ENCODE results near the gene RGS9.
"Not testable (repeated sequence)": the region's sequence is repeated elsewhere in the genome, so short reads cannot be mapped to it uniquely, and the experiment has no call there.

Gene RGS9

DNA sequence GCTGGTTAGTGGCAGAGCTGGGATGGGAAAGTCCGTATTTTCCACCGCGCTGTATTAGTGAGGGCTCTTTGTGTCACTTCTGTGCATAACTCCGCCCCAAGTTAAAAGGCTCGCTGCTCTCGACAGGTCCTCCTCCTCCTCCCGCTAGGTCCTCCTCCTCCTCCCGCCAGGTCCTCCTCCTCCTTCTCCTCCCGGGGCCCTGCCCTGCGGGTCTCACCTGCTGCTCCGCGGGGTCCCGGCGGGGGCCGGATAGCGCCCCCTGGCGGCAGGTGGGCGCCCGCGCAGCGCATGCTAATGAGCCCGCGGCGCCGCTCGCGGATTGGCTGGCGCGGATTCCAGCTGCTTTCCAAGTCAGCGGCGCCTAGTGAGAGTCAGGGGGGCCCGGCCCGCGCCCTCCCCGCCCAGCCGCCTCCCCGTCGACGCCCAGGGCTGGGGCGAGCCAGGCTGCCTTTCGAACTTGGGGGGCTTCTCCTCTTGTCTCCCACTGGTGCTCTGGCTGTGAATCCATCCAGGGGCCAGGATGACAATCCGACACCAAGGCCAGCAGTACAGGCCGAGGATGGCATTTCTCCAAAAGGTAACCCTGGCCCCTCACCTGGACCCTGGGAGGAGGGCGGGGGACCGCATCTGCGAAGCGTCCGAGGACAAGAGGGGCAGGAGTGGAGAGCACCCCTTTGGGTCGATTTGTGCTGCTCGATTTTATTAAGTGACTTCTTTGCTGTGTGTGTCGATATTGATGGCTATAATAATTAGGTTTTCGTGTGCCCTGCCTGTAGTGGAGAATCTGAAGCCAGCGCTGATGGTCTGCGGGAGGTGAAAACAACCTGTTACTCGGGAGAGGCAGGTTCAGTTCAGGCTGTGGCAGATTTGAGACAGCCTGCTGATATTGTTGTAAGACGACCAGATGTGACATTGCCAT lies at the start of gene RGS9:
RGS9 (plus strand) TSS at position 350 of the 919 bp plus-strand sequence; CDS start at position 521, 171 bp downstream.
- peak in 1 of 2 experiments; percentile 72 for DNase-seq

DNA sequence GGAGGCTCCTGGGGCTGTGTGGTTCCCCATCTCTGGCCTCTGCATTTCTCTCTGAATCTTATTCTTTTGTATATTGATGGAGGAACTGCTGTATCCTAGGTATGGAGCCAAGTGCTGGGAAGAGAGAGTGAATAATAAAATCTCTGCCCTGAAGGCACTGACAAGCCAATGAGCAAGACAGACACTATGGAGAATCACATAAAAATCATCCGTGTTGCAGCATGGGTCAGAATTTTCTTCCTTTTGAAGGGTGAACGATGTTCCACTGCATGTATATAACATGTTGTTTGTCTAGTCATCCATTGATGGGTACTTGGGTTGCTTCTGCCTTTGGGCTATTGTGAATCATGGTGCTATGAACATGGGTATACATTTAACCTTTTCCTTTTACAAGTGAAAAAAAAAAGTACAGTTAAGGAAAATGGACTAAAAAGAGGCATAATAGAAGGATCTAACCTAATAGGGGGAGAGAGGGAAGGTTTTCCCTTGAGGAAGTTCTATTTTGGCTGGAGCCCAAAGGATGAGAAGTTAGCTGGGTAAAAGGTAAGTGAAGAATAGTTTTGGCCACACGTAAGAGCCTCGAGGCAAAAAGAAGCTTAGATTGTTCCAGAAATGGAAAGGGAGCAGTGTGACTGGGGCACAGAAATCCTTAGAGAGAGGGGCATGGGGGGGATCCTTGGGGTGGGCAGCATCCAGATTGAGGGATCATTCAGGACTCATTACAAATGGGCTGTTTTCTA lies 48.4 kb upstream of the RGS9 start:
- DNase-seq: no peak

- no peak for DNase-seq
These were observed 44.9 kb upstream of the RGS9 start for GRCh38 chr17:65092262-65092661.

DNA sequence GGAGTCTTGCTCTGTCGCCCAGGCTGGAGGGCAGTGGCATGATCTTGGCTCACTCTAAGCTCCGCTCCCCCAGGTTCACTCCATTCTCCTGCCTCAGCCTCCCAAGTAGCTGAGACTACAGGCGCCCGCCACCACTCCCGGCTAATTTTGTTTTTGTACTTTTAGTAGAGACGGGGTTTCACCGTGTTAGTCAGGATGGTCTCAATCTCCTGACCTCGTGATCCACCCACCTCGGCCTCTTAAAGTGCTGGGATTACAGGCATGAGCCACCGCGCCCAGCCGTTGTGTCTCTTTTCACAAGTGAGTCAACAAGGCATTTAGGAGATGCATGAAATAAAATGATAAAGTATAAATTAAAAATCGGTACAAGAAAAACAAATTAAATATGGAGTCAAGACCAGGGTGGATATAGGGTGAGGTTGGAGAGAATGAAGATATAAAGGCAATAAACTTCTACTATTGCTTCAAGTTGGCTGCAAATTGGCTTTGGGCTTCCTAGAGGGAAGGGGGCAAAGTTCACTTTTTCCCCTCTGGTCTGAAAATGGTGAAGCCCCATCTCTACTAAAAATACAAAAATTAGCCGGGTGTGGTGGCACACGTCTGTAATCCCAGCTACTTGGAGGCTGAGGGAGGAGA lies 44.3 kb upstream of the RGS9 start:
- DNase-seq: not testable (repeated sequence)

DNA sequence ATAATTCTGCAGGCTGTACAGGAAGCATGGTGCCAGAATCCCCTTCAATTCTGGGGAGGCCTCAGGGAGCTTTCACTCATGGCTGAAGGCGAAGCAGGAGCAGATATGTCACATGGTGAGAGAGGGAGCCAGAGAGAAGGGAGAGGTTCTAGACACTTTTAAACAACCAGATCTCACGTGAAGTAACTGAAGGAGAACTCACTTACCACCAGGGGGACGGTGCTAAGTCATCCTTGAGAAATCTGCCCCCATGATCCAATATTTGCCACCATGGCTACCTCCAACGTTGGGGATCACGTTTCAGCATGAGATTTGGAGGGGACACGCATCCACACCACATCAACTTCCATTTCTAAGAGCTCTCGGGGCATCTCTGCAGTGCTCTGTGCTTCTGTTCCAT lies 43.2 kb upstream of the RGS9 start:
- DNase-seq: no peak

DNA sequence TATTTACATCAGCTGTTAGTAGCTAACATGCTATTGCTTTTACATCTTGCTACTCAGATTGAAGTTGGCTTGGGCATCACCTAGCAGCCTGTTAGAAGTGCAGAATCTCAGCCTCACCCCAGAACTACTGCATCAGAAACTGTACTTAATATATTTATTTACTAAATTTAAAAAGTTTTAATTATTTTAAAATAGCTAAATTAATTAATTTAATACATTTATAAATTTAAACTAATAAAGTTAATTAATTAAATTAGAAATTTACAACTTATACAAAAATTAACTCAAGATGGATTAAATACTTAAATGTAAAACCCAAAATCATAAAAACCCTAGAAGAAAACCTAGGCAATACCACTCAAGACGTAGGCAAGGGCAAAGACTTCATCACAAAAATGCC lies 41.7 kb upstream of the RGS9 start:
- no peak for DNase-seq

DNA sequence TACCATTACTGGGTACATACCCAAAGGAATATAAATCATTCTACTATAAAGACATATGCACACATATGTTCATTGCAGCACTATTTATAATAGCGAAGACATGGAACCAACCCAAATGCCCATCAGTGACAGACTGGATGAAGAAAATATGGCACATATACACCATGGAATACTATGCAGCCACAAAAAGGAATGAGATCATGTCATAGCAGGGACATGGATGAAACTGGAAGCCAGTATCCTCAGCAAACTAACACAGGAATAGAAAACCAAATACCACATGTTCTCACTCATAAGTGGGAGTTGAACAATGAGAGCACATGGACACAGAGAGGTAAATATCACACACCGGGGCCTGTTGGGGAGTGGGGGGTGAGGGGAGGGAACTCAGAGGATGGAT lies 40.8 kb upstream of the RGS9 start:
- DNase-seq: not testable (repeated sequence)

DNA sequence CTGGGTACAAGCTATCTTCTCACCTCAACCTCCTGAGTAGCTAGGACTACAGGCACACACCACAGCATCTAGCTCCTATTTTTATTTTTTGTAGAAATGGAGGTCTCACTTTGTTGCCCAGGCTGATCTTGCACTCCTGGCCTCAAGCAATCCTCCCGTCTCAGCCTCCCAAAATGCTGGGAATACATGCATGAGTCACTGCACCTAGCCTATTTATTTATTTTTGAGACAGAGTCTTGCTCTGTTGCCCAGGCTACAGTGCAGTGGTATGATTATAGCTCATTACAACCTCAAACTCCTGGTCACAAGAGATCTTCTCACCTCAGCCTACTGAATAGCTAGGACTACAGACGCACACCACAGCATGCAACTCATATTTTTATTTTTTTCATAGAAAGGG lies 40.1 kb upstream of the RGS9 start:
- DNase-seq: no peak

DNA sequence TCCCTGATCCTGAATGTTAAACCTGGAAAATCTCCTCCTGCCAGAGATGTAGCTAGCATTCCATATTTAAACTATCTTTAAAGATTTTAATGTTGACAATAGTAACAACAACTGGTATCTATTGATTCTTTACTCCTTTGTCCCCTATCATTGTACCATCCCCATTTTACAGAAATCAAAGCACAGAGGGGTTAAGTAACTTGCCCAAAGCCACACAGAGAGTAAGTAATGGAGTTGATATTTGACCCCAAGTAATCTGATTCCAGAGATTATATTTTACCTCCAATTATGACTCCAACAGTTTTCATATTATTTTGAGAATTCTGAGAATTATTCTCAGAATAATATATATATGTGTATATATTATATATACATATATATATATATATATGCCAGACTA lies 37.7 kb upstream of the RGS9 start:
- DNase-seq: no peak

GRCh38 chr17:65099941-65100315 lies 37.2 kb upstream of the RGS9 start:
- no peak for DNase-seq

- peak; percentile 44 to 85 for DNase-seq
These were observed 36.6 kb upstream of the RGS9 start for GRCh38 chr17:65100316-65101140.

DNA sequence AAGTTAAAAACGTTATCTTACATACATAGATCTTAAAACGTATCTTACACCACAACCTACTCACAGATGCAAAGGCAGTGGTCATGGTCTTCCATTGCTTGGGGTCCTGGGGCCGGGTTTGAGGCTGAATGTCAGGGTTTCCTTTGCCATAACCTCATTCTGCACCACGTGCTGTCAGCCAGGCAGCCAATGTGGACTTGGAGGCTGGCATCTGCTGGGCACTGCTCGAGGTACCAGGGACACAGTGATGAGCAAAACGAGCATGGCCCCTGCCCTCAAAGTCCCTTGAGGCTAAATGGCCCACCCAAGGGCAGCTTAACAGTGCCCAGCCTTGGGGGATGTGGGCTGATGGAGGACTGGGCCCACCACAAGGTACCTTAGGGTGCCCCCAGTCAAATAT lies 35.8 kb upstream of the RGS9 start:
- DNase-seq: no peak

- DNase-seq: no peak
These were observed 34.9 kb upstream of the RGS9 start for GRCh38 chr17:65102235-65102634.

DNA sequence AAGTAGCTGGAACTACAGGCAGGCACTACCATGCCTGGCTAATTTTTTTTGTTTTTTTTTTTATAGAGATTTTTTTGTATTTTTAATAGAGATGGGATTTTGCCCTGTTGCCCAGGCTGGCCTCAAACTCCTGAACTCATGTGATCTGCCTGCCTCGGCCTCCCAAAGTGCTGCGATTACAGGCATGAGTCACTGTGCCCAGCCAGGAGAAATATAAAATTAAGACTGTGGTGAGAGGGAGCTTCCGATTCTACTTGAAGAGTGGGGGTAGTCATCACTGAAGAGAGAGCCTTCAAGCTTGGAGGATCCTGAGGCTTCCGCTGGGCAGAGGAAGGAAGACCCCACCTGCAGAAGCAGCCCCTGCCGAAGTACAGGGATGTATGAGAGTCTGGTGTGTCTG lies 34.4 kb upstream of the RGS9 start:
- no peak for DNase-seq

GRCh38 chr17:65103431-65103830 lies 33.7 kb upstream of the RGS9 start:
- no peak for DNase-seq

GRCh38 chr17:65103896-65104295 lies 33.3 kb upstream of the RGS9 start:
- DNase-seq: no peak

GRCh38 chr17:65104541-65104940 lies 32.6 kb upstream of the RGS9 start:
- DNase-seq: no peak

DNA sequence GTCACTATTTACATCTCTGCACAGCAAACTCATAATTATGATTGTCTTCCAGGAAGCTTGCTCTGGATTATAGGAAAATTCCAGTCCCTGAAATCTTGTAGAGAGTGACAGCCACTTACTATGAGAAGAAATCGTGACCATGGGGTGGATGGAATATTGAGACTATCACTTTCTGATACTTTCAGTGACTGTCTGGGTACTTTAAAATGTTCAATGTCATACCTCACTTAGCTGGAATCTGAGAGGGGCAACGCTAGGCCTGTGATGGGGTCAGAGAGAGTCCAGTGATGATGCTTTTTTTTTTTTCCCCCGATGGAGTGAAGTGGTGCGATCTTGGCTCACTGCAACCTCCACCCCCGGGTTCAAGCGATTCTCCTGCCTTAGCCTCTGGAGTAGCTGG lies 32.2 kb upstream of the RGS9 start:
- no peak for DNase-seq

GRCh38 chr17:65108152-65108551 lies 29.0 kb upstream of the RGS9 start:
- DNase-seq: no peak

- DNase-seq: no peak
These were observed 27.6 kb upstream of the RGS9 start for GRCh38 chr17:65109543-65109942.

DNA sequence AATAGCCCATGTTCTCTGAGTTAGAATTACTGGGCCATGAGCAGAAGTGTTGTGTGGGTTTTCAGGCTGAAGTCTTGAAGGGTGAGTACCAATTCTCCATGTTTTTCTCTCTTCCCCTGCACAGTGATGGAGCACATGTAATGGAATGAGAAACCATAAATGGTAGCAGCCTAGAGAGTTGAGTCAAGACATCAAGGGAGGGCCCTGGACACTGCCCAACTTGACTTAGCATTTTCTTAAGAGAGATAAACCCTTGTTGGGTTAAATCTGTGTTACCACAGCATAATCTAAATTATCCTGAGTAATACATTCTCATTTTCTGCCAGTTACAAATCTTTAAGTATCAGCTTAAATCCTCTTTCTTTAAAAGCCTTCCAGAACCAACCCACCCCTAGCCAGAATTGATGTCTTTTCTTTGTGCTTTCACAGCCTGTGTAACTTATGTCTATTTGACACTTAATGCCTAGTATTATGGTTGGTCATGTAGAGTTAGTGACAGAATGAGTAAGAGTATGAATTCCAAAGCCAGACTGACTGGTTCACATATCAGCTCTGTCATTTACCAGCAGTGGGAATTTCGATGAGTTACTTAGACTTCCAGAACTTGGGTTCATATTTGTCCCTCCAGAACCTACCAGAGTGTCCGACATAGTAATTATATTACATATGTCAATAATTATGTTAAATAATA lies 27.0 kb upstream of the RGS9 start:
- no peak for DNase-seq

GRCh38 chr17:65115839-65116238 lies 21.3 kb upstream of the RGS9 start:
- DNase-seq: no peak

Measured in NCI-H446 (cell line).